Measurements from ENCODE around the gene CYP21A2.
"Not testable (repeated sequence)": the region's sequence is repeated elsewhere in the genome, so short reads cannot be mapped to it uniquely, and the experiment has no call there.

CYP21A2 gene

DNA sequence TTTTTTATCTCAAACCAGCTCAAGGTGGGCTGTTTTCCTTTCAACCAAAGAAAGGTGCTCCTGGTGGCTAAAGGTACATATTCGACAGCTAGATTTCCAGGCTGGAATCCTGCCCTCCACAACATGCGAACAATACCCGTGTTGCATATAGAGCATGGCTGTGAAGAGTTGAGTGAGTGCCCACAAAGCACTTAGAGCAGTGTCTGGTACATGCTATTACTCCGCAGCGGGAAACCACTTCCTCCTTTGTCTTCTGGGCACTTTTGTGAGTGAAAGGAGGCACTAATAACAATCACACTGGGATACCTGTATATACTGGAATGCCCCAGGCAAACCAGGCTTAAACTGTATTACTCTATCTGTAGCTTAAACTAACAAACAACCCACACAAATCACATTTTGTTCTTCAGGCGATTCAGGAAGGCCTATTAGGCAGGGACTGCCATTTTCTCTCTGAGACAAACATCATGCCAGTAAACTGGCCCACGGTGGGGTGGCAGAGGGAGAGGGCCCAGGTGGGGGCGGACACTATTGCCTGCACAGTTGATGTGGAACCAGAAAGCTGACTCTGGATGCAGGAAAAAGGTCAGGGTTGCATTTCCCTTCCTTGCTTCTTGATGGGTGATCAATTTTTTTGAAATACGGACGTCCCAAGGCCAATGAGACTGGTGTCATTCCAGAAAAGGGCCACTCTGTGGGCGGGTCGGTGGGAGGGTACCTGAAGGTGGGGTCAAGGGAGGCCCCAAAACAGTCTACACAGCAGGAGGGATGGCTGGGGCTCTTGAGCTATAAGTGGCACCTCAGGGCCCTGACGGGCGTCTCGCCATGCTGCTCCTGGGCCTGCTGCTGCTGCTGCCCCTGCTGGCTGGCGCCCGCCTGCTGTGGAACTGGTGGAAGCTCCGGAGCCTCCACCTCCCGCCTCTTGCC is at the start of gene CYP21A2:
Gene CYP21A2, plus strand, starts transcription at position 818 of the 927 bp plus-strand sequence. Its CDS starts 8 bp downstream, at position 826.
- H3K4me1 ChIP-seq (ENCODE audit: insufficient read depth, low read length); H2AFZ ChIP-seq (ENCODE audit: low read depth, low read length); H3K9me3 ChIP-seq (ENCODE audit: low read length); H3K4me3 ChIP-seq (ENCODE audit: low read length); H3K36me3 ChIP-seq (ENCODE audit: insufficient read depth, low read length); H3K27me3 ChIP-seq (ENCODE audit: insufficient read depth, low read length): not testable (repeated sequence)

DNA sequence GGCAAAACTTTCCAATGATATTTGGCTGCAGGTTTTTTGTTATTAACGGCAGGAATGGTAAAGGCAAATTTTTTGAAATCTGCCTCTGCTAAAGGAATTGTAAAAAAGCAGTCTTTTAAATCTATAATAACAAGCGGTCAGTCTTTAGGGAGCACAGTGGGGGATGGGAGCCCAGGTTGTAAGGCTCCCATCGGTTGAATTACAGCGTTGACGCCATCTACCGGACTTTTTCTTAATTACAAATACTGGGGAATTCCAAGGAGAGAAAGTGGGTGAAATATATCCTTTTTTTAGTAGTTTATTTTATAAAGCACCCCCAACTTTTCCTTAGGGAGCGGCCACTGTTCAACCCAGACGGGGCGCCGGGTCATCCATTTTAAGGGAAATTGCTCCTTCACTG is 48.9 kb upstream of the CYP21A2 start:
- not testable (repeated sequence) for H3K9me3 ChIP-seq (ENCODE audit: low read length); H3K36me3 ChIP-seq (ENCODE audit: insufficient read depth, low read length); H2AFZ ChIP-seq (ENCODE audit: low read depth, low read length); H3K4me3 ChIP-seq (ENCODE audit: low read length); H3K4me1 ChIP-seq (ENCODE audit: insufficient read depth, low read length); H3K27me3 ChIP-seq (ENCODE audit: insufficient read depth, low read length)

DNA sequence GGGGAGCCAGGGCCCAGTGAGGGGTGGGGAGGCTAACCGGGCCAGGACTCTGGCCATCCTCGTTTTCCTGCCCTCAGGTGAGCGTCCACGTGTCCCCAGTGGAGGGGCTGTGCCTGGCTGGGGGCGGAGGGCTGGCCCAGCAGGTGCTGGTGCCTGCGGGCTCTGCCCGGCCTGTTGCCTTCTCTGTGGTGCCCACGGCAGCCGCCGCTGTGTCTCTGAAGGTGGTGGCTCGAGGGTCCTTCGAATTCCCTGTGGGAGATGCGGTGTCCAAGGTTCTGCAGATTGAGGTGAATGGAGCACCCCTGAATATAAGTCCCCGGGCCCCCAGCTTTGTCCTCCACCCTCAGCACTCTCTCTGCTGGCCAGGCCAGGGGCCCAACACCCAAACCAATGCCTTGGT is 43.8 kb upstream of the CYP21A2 start:
- H3K27me3 ChIP-seq (ENCODE audit: insufficient read depth, low read length); H3K4me3 ChIP-seq (ENCODE audit: low read length); H3K36me3 ChIP-seq (ENCODE audit: insufficient read depth, low read length); H3K4me1 ChIP-seq (ENCODE audit: insufficient read depth, low read length); H2AFZ ChIP-seq (ENCODE audit: low read depth, low read length); H3K9me3 ChIP-seq (ENCODE audit: low read length): not testable (repeated sequence)

DNA sequence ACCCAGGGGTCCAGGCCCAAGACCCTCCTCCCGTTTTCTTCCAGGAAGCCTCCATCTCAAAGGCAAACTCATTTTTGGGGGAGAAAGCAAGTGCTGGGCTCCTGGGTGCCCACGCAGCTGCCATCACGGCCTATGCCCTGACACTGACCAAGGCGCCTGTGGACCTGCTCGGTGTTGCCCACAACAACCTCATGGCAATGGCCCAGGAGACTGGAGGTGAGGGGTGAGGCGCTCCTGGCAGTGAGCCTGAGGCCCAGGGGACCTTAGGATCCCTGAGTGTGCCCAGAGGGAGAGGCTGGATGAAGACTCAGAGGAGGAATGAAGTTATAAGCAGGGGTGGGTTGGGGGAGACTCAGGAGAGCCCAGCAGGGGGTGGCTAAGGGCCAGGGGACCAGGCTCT is 41.8 kb upstream of the CYP21A2 start:
- not testable (repeated sequence) for H3K27me3 ChIP-seq (ENCODE audit: insufficient read depth, low read length); H3K4me1 ChIP-seq (ENCODE audit: insufficient read depth, low read length)

DNA sequence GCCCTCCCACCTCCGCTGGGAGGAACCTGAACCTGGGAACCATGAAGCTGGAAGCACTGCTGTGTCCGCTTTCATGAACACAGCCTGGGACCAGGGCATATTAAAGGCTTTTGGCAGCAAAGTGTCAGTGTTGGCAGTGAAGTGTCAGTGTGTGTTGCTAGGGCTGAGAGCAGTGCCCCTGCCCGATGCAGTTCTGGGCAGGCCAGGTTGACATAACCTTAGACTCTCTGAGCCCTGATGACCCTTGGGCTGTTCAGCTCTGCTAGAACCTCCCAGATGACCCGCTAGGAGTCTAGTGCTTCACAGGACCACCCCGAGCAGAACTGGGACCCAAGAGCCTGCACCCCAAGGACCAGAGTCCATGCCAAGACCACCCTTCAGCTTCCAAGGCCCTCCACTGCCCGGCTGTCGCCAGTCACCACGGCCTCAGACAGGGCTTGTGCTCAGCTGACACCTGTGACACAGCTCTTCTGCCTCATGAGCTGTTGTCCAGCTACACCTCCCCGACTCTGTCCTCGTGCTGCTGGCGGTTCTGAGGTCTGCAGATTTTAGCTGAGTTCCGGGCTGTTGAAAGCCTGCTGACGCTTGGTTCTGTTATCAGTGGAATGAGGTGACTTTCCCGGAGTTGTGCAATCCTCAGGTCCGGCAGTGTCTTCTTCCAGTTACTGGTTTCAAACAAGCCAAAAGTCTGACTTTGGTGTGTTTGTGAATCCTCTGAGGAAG is 35.5 kb upstream of the CYP21A2 start:
- not testable (repeated sequence) for H3K9me3 ChIP-seq (ENCODE audit: low read length); H3K36me3 ChIP-seq (ENCODE audit: insufficient read depth, low read length); H2AFZ ChIP-seq (ENCODE audit: low read depth, low read length); H3K27me3 ChIP-seq (ENCODE audit: insufficient read depth, low read length); H3K4me1 ChIP-seq (ENCODE audit: insufficient read depth, low read length); H3K4me3 ChIP-seq (ENCODE audit: low read length)

More for the DNA sequence above, 41.8 kb upstream of the CYP21A2 start:
- not testable (repeated sequence) for H2AFZ ChIP-seq (ENCODE audit: low read depth, low read length); H3K4me3 ChIP-seq (ENCODE audit: low read length); H3K36me3 ChIP-seq (ENCODE audit: insufficient read depth, low read length); H3K9me3 ChIP-seq (ENCODE audit: low read length)

DNA sequence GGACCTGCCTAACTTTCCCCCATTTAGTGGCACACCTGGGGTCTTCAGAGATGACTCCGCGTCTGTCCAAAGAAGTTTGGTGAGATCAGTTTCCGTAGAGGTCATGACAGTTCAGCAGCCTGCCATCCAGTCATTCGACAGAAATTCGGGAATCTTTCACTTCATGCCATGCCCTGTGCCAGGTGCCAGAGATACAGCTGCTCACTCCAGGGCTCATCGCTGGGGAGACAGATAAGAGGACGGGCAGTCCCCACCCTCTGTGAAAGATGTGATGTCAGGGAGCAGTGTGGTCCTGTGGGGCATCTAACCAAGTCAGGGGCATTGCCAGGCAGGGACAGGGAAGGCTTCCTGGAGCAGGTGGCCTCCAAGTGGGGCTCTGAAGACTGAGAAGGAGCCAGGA is 34.9 kb upstream of the CYP21A2 start:
- H3K4me3 ChIP-seq (ENCODE audit: low read length); H3K36me3 ChIP-seq (ENCODE audit: insufficient read depth, low read length); H2AFZ ChIP-seq (ENCODE audit: low read depth, low read length); H3K4me1 ChIP-seq (ENCODE audit: insufficient read depth, low read length); H3K9me3 ChIP-seq (ENCODE audit: low read length); H3K27me3 ChIP-seq (ENCODE audit: insufficient read depth, low read length): not testable (repeated sequence)

DNA sequence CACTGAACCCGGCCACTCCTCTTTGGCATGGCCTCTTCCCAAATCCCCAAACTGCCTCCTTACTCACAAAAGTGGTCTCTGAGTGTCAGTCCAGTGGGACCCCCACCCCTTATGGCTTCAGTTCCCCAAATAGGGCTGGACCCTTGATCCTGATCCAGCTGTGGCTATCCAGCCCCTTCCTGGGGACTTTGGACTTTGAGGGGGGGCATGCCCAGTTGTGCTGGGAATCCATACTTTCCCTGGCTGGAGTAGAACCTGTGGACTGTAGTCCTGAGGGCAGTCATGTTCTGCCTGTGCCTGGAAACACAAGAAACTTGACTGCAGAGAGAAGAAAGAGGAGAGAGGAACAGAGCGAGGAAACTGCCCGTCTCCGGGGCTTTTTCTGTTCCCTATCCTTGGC is 33.8 kb upstream of the CYP21A2 start:
- H3K9me3 ChIP-seq (ENCODE audit: low read length); H3K27me3 ChIP-seq (ENCODE audit: insufficient read depth, low read length); H3K36me3 ChIP-seq (ENCODE audit: insufficient read depth, low read length); H3K4me1 ChIP-seq (ENCODE audit: insufficient read depth, low read length); H2AFZ ChIP-seq (ENCODE audit: low read depth, low read length); H3K4me3 ChIP-seq (ENCODE audit: low read length): not testable (repeated sequence)

DNA sequence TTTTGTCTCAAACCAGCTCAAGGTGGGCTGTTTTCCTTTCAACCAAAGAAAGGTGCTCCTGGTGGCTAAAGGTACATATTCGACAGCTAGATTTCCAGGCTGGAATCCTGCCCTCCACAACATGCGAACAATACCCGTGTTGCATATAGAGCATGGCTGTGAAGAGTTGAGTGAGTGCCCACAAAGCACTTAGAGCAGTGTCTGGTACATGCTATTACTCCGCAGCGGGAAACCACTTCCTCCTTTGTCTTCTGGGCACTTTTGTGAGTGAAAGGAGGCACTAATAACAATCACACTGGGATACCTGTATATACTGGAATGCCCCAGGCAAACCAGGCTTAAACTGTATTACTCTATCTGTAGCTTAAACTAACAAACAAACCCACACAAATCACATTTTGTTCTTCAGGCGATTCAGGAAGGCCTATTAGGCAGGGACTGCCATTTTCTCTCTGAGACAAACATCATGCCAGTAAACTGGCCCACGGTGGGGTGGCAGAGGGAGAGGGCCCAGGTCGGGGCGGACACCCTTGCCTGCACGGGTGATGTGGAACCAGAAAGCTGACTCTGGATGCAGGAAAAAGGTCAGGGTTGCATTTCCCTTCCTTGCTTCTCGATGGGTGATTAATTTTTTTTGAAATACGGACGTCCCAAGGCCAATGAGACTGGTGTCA is 33.2 kb upstream of the CYP21A2 start:
- H3K4me3 ChIP-seq (ENCODE audit: low read length); H3K27me3 ChIP-seq (ENCODE audit: insufficient read depth, low read length); H2AFZ ChIP-seq (ENCODE audit: low read depth, low read length); H3K36me3 ChIP-seq (ENCODE audit: insufficient read depth, low read length); H3K9me3 ChIP-seq (ENCODE audit: low read length); H3K4me1 ChIP-seq (ENCODE audit: insufficient read depth, low read length): not testable (repeated sequence)

DNA sequence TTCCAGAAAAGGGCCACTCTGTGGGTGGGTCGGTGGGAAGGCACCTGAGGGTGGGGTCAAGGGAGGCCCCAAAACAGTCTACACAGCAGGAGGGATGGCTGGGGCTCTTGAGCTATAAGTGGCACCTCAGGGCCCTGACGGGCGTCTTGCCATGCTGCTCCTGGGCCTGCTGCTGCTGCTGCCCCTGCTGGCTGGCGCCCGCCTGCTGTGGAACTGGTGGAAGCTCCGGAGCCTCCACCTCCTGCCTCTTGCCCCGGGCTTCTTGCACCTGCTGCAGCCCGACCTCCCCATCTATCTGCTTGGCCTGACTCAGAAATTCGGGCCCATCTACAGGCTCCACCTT is 32.7 kb upstream of the CYP21A2 start:
- H2AFZ ChIP-seq (ENCODE audit: low read depth, low read length); H3K9me3 ChIP-seq (ENCODE audit: low read length); H3K4me3 ChIP-seq (ENCODE audit: low read length); H3K4me1 ChIP-seq (ENCODE audit: insufficient read depth, low read length); H3K27me3 ChIP-seq (ENCODE audit: insufficient read depth, low read length); H3K36me3 ChIP-seq (ENCODE audit: insufficient read depth, low read length): not testable (repeated sequence)

DNA sequence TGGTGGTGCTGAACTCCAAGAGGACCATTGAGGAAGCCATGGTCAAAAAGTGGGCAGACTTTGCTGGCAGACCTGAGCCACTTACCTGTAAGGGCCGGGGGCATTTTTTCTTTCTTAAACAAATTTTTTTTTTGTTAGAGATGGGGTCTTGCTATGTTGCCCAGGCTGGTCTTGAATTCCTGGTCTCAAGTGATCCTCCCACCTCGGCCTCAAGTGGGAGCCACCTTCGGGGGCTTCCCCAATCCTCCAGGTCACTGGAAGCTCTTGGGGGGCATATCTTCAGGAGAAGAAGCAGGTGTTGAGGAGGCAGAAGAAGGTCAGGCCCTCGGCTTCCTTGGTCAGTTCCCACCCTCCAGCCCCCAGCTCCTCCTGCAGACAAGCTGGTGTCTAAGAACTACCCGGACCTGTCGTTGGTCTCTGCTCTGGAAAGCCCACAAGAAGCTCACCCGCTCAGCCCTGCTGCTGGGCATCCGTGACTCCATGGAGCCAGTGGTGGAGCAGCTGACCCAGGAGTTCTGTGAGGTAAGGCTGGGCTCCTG is 32.2 kb upstream of the CYP21A2 start:
- not testable (repeated sequence) for H3K4me3 ChIP-seq (ENCODE audit: low read length); H2AFZ ChIP-seq (ENCODE audit: low read depth, low read length); H3K9me3 ChIP-seq (ENCODE audit: low read length); H3K27me3 ChIP-seq (ENCODE audit: insufficient read depth, low read length); H3K36me3 ChIP-seq (ENCODE audit: insufficient read depth, low read length); H3K4me1 ChIP-seq (ENCODE audit: insufficient read depth, low read length)

DNA sequence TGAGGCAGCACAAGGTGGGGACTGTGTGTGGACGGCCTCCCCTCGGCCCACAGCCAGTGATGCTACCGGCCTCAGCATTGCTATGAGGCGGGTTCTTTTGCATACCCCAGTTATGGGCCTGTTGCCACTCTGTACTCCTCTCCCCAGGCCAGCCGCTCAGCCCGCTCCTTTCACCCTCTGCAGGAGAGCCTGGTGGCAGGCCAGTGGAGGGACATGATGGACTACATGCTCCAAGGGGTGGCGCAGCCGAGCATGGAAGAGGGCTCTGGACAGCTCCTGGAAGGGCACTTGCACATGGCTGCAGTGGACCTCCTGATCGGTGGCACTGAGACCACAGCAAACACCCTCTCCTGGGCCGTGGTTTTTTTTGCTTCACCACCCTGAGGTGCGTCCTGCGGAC is 31.1 kb upstream of the CYP21A2 start:
- not testable (repeated sequence) for H3K27me3 ChIP-seq (ENCODE audit: insufficient read depth, low read length); H2AFZ ChIP-seq (ENCODE audit: low read depth, low read length); H3K4me1 ChIP-seq (ENCODE audit: insufficient read depth, low read length); H3K36me3 ChIP-seq (ENCODE audit: insufficient read depth, low read length); H3K4me3 ChIP-seq (ENCODE audit: low read length); H3K9me3 ChIP-seq (ENCODE audit: low read length)

DNA sequence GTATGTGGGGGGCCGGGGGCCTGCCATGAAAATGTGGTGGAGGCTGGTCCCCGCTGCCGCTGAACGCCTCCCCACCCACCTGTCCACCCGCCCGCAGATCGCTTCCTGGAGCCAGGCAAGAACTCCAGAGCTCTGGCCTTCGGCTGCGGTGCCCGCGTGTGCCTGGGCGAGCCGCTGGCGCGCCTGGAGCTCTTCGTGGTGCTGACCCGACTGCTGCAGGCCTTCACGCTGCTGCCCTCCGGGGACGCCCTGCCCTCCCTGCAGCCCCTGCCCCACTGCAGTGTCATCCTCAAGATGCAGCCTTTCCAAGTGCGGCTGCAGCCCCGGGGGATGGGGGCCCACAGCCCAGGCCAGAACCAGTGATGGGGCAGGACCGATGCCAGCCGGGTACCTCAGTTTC is 30.2 kb upstream of the CYP21A2 start:
- not testable (repeated sequence) for H3K4me3 ChIP-seq (ENCODE audit: low read length); H2AFZ ChIP-seq (ENCODE audit: low read depth, low read length); H3K9me3 ChIP-seq (ENCODE audit: low read length); H3K27me3 ChIP-seq (ENCODE audit: insufficient read depth, low read length); H3K36me3 ChIP-seq (ENCODE audit: insufficient read depth, low read length); H3K4me1 ChIP-seq (ENCODE audit: insufficient read depth, low read length)

DNA sequence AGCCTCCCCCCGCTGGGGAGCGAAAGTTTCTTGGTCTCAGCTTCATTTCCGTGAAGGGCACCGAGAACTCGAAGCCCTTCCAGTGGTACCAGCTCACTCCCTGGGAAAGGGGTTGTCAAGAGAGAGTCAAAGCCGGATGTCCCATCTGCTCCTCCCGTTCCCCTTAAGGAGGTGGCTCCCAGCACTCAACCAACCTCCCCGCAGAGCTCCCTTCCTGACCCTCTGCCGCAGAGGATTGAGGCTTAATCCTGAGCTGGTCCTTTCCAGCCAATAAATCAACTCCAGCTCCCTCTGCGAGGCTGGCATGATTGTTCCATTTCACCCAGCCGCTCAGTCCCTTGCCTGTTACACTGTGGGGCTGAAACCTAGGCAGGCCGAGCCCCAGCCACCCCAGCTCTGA is 29.6 kb upstream of the CYP21A2 start:
- not testable (repeated sequence) for H3K4me3 ChIP-seq (ENCODE audit: low read length); H2AFZ ChIP-seq (ENCODE audit: low read depth, low read length); H3K27me3 ChIP-seq (ENCODE audit: insufficient read depth, low read length); H3K4me1 ChIP-seq (ENCODE audit: insufficient read depth, low read length); H3K9me3 ChIP-seq (ENCODE audit: low read length); H3K36me3 ChIP-seq (ENCODE audit: insufficient read depth, low read length)
